Upper lobe of left lung (tissue), 6 donors: ENCODE data around the gene RERE. TPM values are rescaled to one million over a fixed set of nuclear protein-coding genes. Genes with fewer than 3 reads are reported as not detected.

ENCODE experiments used
- ATAC-seq, 2 donors: fragments of 200-7000 bp; cut with Tn5 transposase; one replicate each; pipeline ENCODE4 v1.9.1; 2022; ENCODE audit warnings: mild to moderate bottlenecking in 2 of 2, moderate library complexity in 2 of 2; ENCODE audit not compliant: low FRiP score in 2 of 2
- DNase-seq, 2 donors: peaks; one replicate each; pipeline ENCODE4 v3.0.0-alpha.2; 2019 to 2020
- H3K27ac ChIP-seq, 4 donors: fragments of 200-600 bp; sonication (generic); one replicate each; pipeline ENCODE4 v1.5.1; 2016 to 2019
- H3K27me3 ChIP-seq, 4 donors: fragments of 200-600 bp; sonication (generic); one replicate each; pipeline ENCODE4 v1.5.1; 2017 to 2019
- H3K36me3 ChIP-seq, 4 donors: fragments of 200-600 bp; sonication (generic); one replicate each; pipeline ENCODE4 v1.5.1; 2016 to 2019
- H3K4me1 ChIP-seq, 4 donors: fragments of 200-600 bp; sonication (generic); one replicate each; pipeline ENCODE4 v1.5.1; 2018 to 2019
- H3K4me3 ChIP-seq, 4 donors: fragments of 200-600 bp; sonication (generic); one replicate each; pipeline ENCODE4 v1.5.1; 2017 to 2019; ENCODE audit warnings: mild to moderate bottlenecking in 2 of 4, moderate library complexity in 1 of 4
- H3K9me3 ChIP-seq, 4 donors: fragments of 200-600 bp; sonication (generic); one replicate each; pipeline ENCODE4 v1.5.1; 2018 to 2019
- CTCF ChIP-seq, 6 experiments: fragments of 450-650 bp in 4 of 6; fragments of 200-600 bp in 2 of 6; sonication (generic) in 2 of 6; IDR thresholded peaks; one replicate each; pipeline ENCODE4 v1.5.1; 2016 to 2019; ENCODE audit warnings: antibody characterized with exemption in 6 of 6
- EP300 ChIP-seq, 4 donors: sonication (generic); formaldehyde crosslinking; IDR thresholded peaks; one replicate each; pipeline ENCODE4 v1.5.1; 2017; ENCODE audit warnings: antibody characterized with exemption in 4 of 4, control low read depth in 2 of 4
- POLR2A ChIP-seq, 4 donors: fragments of 450-650 bp; IDR thresholded peaks; one replicate each; pipeline ENCODE4 v1.5.1; 2016 to 2017; ENCODE audit warnings: antibody characterized with exemption in 4 of 4, mild to moderate bottlenecking in 2 of 4
- POLR2AphosphoS5 ChIP-seq, 2 donors: sonication (generic); formaldehyde crosslinking; IDR thresholded peaks; one replicate each; pipeline ENCODE4 v1.5.1; 2017; ENCODE audit warnings: antibody characterized with exemption in 2 of 2
- WGBS, 2 donors: methylation state at CpG; one replicate each; pipeline ENCODE4 v1.1.5; 2017 to 2018; 5-methylcytosine and 5-hydroxymethylcytosine counted together
- total RNA-seq, 6 donors: library from RNA; depleted of rRNA in 4 of 6; stranded (reverse); fragments of >200 nt in 4 of 6; gene quantifications; one replicate each; pipeline versions ENCODE4 v1.1.0 to v1.2.1, GENCODE V29; 2016 to 2021
- donor health status: DM: no; HTN: no; CAD: no; lungs with moderate emphysema.
- donor health status: DM: no; HTN: yes; CAD: no; lungs with severe emphysema.

The RERE gene
- total RNA-seq, 6 donors from 2014 or later: 75.5 to 222 (median 104) TPM

- H3K4me3 ChIP-seq: no peak overlapping the region
- WGBS, 2 donors: 56 to 59% methylated on average over 5 of the region's 5 CpGs
Observed at GRCh38 chr1:8417625-8418024, 399.8 kb downstream of the RERE start.

DNA sequence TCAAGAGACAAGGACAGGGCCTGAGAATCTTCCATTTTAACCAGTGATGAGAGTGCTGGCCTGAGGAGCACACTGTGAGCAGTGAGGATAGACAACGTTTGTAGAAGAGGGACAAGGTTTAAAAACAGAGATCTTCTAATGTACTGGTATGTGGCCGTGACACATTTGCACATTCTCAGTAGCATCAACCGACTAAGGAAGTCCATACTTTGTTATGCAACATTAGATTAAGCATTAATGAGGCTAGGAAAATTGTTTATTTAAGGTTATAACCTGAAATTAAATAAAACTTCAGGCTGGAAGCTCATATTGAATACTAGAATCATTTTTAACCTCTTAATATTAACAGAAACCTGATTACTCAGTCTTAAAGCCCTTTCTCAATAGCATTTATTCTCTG, 400.6 kb downstream of the RERE start:
- no peak for ATAC-seq
- 35 to 48% methylated on average over 3 of the region's 3 CpGs for WGBS, 2 donors
- no peaks in the 10 kb centered on the region for H3K9me3 ChIP-seq

More at GRCh38 chr1:8417625-8418024, 399.8 kb downstream of the RERE start:
- Histone ChIP-seq H3K9me3 (no peaks in the 10 kb centered on the region), H3K36me3 (peaks cover 0 to 40% (median 9%) of the 10 kb centered on the region in 4 donors), H3K4me1 (peaks cover 72 to 81% (median 78%) of the 10 kb centered on the region in 4 donors), H3K27ac (peak overlapping the region in 3 of 4 donors; percentile 36 to 99 (median 95)), H3K27me3 (no peaks in the 10 kb centered on the region)
- TF ChIP-seq EP300 (IDR thresholded peaks at IDR 0.05) (no peak), CTCF (IDR thresholded peaks at IDR 0.05) (no peak), POLR2A (IDR thresholded peaks at IDR 0.05) (no peak), POLR2AphosphoS5 (IDR thresholded peaks at IDR 0.05) (no peak)
- DNase-seq: no peak
- ATAC-seq: no peak

DNA sequence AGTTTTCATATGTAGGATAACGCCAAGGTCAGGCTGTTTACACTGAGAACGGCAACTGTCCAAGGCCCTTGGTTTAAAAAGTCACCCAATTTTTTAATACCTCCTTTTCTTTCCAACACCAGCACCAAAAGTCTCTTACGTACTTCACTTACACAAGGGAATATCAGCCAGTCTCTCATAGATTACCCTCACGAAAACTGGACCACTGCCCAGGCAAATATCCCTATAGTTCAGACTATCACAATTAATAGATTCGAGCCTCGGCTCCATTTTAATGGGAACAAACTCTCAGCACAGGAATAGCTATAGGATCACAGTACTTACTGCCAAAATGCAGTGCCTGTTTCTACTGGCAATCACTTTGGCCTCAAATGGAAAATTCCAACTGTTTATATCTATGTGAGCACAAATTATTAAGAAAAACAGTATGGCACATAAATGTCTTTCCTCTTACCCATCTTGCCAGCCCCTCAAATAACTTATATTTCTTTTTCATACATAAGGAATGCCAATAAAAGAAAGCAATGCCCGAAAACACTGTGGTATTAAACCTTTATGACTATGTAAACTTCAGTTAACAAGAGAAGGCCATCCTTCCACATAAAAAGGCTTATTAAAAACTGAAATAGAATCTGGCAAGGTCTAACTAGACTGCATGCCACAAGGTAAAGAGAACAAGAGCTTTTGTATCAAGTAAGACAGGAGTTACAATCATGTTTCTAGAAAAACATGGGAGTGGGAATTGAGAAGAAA, 401.7 kb downstream of the RERE start:
- Histone ChIP-seq H3K4me1 (peaks cover 75 to 86% (median 85%) of the 10 kb centered on the region in 4 donors), H3K9me3 (no peaks in the 10 kb centered on the region), H3K27me3 (no peaks in the 10 kb centered on the region), H3K4me3 (no peak overlapping the region), H3K27ac (peak overlapping the region in 3 of 4 donors; percentile 8 to 50 (median 9)), H3K36me3 (peaks cover 0 to 41% (median 9%) of the 10 kb centered on the region in 4 donors)
- no peak for DNase-seq
- TF ChIP-seq POLR2A (IDR thresholded peaks at IDR 0.05) (no peak), CTCF (IDR thresholded peaks at IDR 0.05) (no peak), EP300 (IDR thresholded peaks at IDR 0.05) (no peak), POLR2AphosphoS5 (IDR thresholded peaks at IDR 0.05) (no peak)
- 56 to 72% methylated on average over 7 of the region's 7 CpGs for WGBS, 2 donors
- no peak for ATAC-seq

More for the DNA sequence above, 400.6 kb downstream of the RERE start:
- Histone ChIP-seq H3K36me3 (peaks cover 0 to 42% (median 9%) of the 10 kb centered on the region in 4 donors), H3K27ac (peak overlapping the region; percentile 13 to 99 (median 44)), H3K27me3 (no peaks in the 10 kb centered on the region), H3K4me3 (no peak overlapping the region), H3K4me1 (peaks cover 75 to 85% (median 83%) of the 10 kb centered on the region in 4 donors)
- DNase-seq: no peak
- no peak for TF ChIP-seq EP300 (IDR thresholded peaks at IDR 0.05)
- TF ChIP-seq POLR2AphosphoS5 (IDR thresholded peaks at IDR 0.05): no peak
- no peak for TF ChIP-seq CTCF (IDR thresholded peaks at IDR 0.05)
- no peak for TF ChIP-seq POLR2A (IDR thresholded peaks at IDR 0.05)

- H3K4me3 ChIP-seq: no peak overlapping the region
Observed at GRCh38 chr1:8412183-8412831, 405.1 kb downstream of the RERE start.

GRCh38 chr1:8411803-8412182, 405.6 kb downstream of the RERE start:
- no peak for DNase-seq
- TF ChIP-seq CTCF (IDR thresholded peaks at IDR 0.05): no peak
- H3K27me3 ChIP-seq: no peaks in the 10 kb centered on the region
- ATAC-seq: no peak
- WGBS, 2 donors: 53 to 65% methylated on average over 7 of the region's 7 CpGs
- no peak overlapping the region for H3K4me3 ChIP-seq
- H3K4me1 ChIP-seq: peaks cover 72 to 85% (median 85%) of the 10 kb centered on the region in 4 donors
- H3K36me3 ChIP-seq: peaks cover 0 to 30% (median 7%) of the 10 kb centered on the region in 4 donors
- peak overlapping the region; percentile 32 to 73 (median 60) for H3K27ac ChIP-seq
- H3K9me3 ChIP-seq: no peaks in the 10 kb centered on the region

More at GRCh38 chr1:8412183-8412831, 405.1 kb downstream of the RERE start:
- peak overlapping the region; percentile 32 to 73 (median 60) for H3K27ac ChIP-seq
- ATAC-seq (peak; percentile 50 to 72), DNase-seq (no peak)
- peaks cover 0 to 28% (median 7%) of the 10 kb centered on the region in 4 donors for H3K36me3 ChIP-seq
- H3K4me1 ChIP-seq: peaks cover 75 to 85% (median 84%) of the 10 kb centered on the region in 4 donors
- no peaks in the 10 kb centered on the region for H3K9me3 ChIP-seq
- 57 to 61% methylated on average over 8 of the region's 8 CpGs for WGBS, 2 donors
- TF ChIP-seq POLR2A (IDR thresholded peaks at IDR 0.05) (no peak), POLR2AphosphoS5 (IDR thresholded peaks at IDR 0.05) (peak in 1 of 2 donors; percentile 44)
- H3K27me3 ChIP-seq: no peaks in the 10 kb centered on the region
